ENCODE results near the gene SLC29A1.

SLC29A1 gene

GRCh38 chr6:44277763-44278162, 54.4 kb downstream of the SLC29A1 start:
- no peak for DNase-seq (ENCODE audit: extremely low read depth in 1 of 2, low read depth in 1 of 2)

- DNase-seq (ENCODE audit: extremely low read depth in 1 of 2, low read depth in 1 of 2): no peak
Measured at GRCh38 chr6:44278315-44278714, 54.9 kb downstream of the SLC29A1 start.

- no peak for DNase-seq (ENCODE audit: extremely low read depth in 1 of 2, low read depth in 1 of 2)
Measured at GRCh38 chr6:44278774-44279697, 55.6 kb downstream of the SLC29A1 start.

Measured in stimulated activated CD8-positive, alpha-beta memory T cell treated with anti-CD3 and anti-CD28 coated beads, Interleukin-7, amount 100 ng/mL, for 48 hours (primary cell).